CD4-positive, alpha-beta T cell (primary cell): ENCODE results near the gene CLIC4. TPM values are rescaled to one million over a fixed set of nuclear protein-coding genes. Genes with fewer than 3 reads are reported as not detected.

Source experiments
- ATAC-seq: fragments of 200-7000 bp; cut with Tn5 transposase; one replicate; pipeline ENCODE4 v1.10.0; 2022; ENCODE audit warnings: mild to moderate bottlenecking; ENCODE audit not compliant: poor library complexity
- CTCF ChIA-PET: fragments of 350-600 bp; sonication (Branson Sonifier 250); formaldehyde crosslinking; loops from one replicate; lab custom pipeline; 2021; ENCODE audit warnings: antibody characterized with exemption, inconsistent platforms; lab: Charles Lee
- POLR2A ChIA-PET: fragments of 350-600 bp; sonication (Branson Sonifier 250); formaldehyde crosslinking; loops from one replicate; lab custom pipeline; 2021; ENCODE audit warnings: antibody characterized with exemption, inconsistent platforms; lab: Charles Lee
- DNase-seq, 14 experiments: peaks; one replicate each; pipeline ENCODE4 v3.0.0-alpha.2; 2013 to 2020; ENCODE audit warnings: mixed read lengths in 2 of 14
- H3K27ac ChIP-seq, 2 donors: one replicate each; pipeline versions ENCODE4 v1.5.1 to v1.7.0; 2013; ENCODE audit warnings: low read length in 2 of 2, low read depth in 1 of 2, mild to moderate bottlenecking in 1 of 2
- H3K27me3 ChIP-seq, 2 experiments: 1 replicate in 1 of 2; 2 replicates in 1 of 2; pipeline versions ENCODE4 v1.6.1 to v1.7.0; 2013; ENCODE audit warnings: low read length in 2 of 2, control low read depth in 1 of 2, mild to moderate bottlenecking in 1 of 2, moderate library complexity in 1 of 2; ENCODE audit not compliant: insufficient read depth in 2 of 2, control insufficient read depth in 1 of 2
- H3K36me3 ChIP-seq: one replicate; pipeline ENCODE4 v1.6.1; 2013; ENCODE audit warnings: low read length, control low read depth; ENCODE audit not compliant: insufficient read depth
- H3K4me1 ChIP-seq: one replicate; pipeline ENCODE4 v1.6.1; 2013; ENCODE audit warnings: low read length, control low read depth; ENCODE audit not compliant: insufficient read depth
- H3K4me3 ChIP-seq: one replicate; pipeline ENCODE4 v1.5.1; 2013; ENCODE audit warnings: mild to moderate bottlenecking, low read length, moderate library complexity
- H3K9me3 ChIP-seq, 2 experiments: 1 replicate in 1 of 2; 2 replicates in 1 of 2; pipeline versions ENCODE4 v1.6.1 to v1.7.0; 2013; ENCODE audit warnings: low read length in 2 of 2, mild to moderate bottlenecking in 2 of 2, control low read depth in 1 of 2, moderate library complexity in 1 of 2; ENCODE audit not compliant: control insufficient read depth in 1 of 2, insufficient read depth in 1 of 2
- H3K27ac Mint-ChIP-seq: one replicate; pipeline ENCODE4 v1.8.0; 2020; ENCODE audit warnings: mixed read lengths
- H3K27me3 Mint-ChIP-seq: one replicate; pipeline ENCODE4 v1.8.0; 2021; ENCODE audit warnings: mixed read lengths
- H3K36me3 Mint-ChIP-seq: one replicate; pipeline ENCODE4 v1.8.0; 2021; ENCODE audit warnings: low read depth, mixed read lengths
- H3K4me1 Mint-ChIP-seq: one replicate; pipeline ENCODE4 v1.8.0; 2021; ENCODE audit warnings: low read depth, mixed read lengths
- H3K4me3 Mint-ChIP-seq: one replicate; pipeline ENCODE4 v1.8.0; 2020; ENCODE audit warnings: mild to moderate bottlenecking, mixed read lengths
- H3K9me3 Mint-ChIP-seq: one replicate; pipeline ENCODE4 v1.8.0; 2020; ENCODE audit warnings: mixed read lengths
- intact Hi-C, 2 experiments: fragments of 100-400 bp; cut with DNase I in 1 of 2; cut with micrococcal nuclease in 1 of 2; formaldehyde crosslinking; loops; one replicate each; pipeline versions ENCODE4 v1.15.1 to v1.9.0; 2023 to 2025; cut with DNase I, micrococcal nuclease
- total RNA-seq, 174 experiments: library from RNA in 2 of 174; stranded (reverse) in 2 of 174; gene quantifications; one replicate each; pipeline ENCODE4 v1.2.3 and lab custom pipeline; 2021 to 2026
- TF ChIP-seq, protein P1 (sequence below): fragments of 200-600 bp; IDR thresholded peaks from one replicate; pipeline ENCODE4 v1.8.0; 2022; ENCODE audit warnings: antibody characterized with exemption, mild to moderate bottlenecking

The CLIC4 gene
- total RNA-seq, 2 experiments from 2014 or later = 1.1 to 1.3 TPM

DNA sequence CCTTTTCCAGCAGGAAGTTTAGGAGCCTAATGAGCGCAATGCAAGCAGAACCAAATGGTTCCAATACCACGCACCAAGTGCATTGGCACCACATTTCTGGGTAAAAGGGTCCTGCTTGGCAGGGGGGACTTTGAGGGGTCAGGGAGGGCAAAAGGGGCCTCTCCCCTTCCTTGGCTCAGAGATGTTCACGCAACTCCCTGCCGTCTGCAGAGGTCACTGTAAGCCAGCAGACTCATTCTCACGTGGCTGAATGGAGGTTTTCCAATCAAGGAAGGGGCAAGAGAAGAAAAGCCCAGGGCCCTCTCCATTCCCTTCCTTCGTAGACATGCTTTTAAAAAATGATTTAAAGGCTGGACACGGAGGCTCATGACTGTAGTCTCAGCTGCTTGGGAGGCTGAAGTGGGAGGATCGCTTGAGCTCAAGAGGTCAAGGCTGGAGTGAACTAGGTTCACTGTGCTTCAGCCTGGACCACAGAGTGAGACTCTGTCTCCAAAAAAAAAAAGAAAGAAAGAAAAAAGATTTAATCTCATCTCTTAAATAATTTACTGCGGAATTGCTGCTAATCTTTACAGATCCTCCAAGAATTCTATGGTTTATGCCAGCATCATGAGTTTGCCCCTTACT lies 104.5 kb downstream of the CLIC4 start:
- peaks cover 9% of the 10 kb centered on the region for H3K4me1 Mint-ChIP-seq
- TF ChIP-seq, protein P1, sequence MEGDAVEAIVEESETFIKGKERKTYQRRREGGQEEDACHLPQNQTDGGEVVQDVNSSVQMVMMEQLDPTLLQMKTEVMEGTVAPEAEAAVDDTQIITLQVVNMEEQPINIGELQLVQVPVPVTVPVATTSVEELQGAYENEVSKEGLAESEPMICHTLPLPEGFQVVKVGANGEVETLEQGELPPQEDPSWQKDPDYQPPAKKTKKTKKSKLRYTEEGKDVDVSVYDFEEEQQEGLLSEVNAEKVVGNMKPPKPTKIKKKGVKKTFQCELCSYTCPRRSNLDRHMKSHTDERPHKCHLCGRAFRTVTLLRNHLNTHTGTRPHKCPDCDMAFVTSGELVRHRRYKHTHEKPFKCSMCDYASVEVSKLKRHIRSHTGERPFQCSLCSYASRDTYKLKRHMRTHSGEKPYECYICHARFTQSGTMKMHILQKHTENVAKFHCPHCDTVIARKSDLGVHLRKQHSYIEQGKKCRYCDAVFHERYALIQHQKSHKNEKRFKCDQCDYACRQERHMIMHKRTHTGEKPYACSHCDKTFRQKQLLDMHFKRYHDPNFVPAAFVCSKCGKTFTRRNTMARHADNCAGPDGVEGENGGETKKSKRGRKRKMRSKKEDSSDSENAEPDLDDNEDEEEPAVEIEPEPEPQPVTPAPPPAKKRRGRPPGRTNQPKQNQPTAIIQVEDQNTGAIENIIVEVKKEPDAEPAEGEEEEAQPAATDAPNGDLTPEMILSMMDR = peak; percentile 32
- CTCF ChIA-PET = interaction anchor here (1.5 to 4.4 kb wide), 3 partner anchors 9 to 187 kb away, joined by 3 to 26 read pairs (median 4); no protein-coding TSS in a partner anchor

DNA sequence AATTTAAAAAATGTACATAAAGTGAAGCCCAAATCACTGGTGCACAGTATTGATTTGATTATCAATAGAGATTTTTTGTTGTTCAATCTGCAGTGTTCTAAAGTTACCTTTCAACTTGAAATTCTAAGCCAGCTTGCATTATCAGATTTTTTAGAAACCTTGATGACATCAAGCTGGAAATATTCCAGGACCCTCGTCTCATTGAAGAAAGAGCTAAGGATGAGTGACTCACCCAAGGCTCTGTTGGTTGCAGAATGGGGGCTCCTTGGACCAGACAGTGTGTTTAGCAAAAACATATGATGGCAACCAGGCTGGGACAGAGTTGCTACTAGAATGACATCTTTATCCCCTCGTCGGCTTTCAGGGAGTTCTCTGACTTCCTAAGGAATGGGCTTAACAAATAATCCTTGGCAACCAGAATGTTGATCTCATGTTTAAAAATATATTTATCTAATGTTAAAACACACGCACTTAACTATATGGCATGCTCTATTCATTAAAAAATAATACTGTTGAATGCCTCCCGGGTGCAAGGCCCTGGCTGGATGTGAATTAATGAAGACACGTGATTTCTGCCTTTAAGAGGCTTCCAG lies 105.2 kb downstream of the CLIC4 start:
- peaks cover 9% of the 10 kb centered on the region for H3K4me1 Mint-ChIP-seq
- no peaks in the 10 kb centered on the region for H3K36me3 Mint-ChIP-seq
- H3K4me3 ChIP-seq = no peak overlapping the region
- no peaks in the 10 kb centered on the region for H3K36me3 ChIP-seq
- no peak for ATAC-seq
- H3K27ac Mint-ChIP-seq = no peak overlapping the region
- no peak for DNase-seq
- ChIA-PET CTCF (interaction anchor here (0.6 to 4.4 kb wide), 2 partner anchors 87 to 187 kb away, joined by 3 to 26 read pairs; no protein-coding TSS in a partner anchor), POLR2A (interaction anchor here (2.9 kb wide), 1 partner anchor 187 kb away, joined by 17 read pairs; no protein-coding TSS in a partner anchor)
- no peak overlapping the region for H3K27ac ChIP-seq
- intact Hi-C loops = loop anchor here in 1 of 2 experiments (5.0 kb wide), 1 partner anchor 47 kb away; no protein-coding TSS in a partner anchor
- H3K4me3 Mint-ChIP-seq = no peak overlapping the region
- peaks cover 26% of the 10 kb centered on the region for H3K4me1 ChIP-seq
- no peaks in the 10 kb centered on the region for H3K27me3 Mint-ChIP-seq
- TF ChIP-seq, protein P1 = no peak
- no peaks in the 10 kb centered on the region for H3K27me3 ChIP-seq
- H3K9me3 ChIP-seq = no peaks in the 10 kb centered on the region
- no peaks in the 10 kb centered on the region for H3K9me3 Mint-ChIP-seq

More for the DNA sequence above, 104.5 kb downstream of the CLIC4 start:
- H3K36me3 ChIP-seq = no peaks in the 10 kb centered on the region
- no peak overlapping the region for H3K27ac Mint-ChIP-seq
- H3K27ac ChIP-seq = no peak overlapping the region
- ATAC-seq (no peak), DNase-seq (peak in 6 of 14 experiments; percentile 10 to 59 (median 44))
- no peaks in the 10 kb centered on the region for H3K9me3 ChIP-seq
- no peaks in the 10 kb centered on the region for H3K27me3 Mint-ChIP-seq
- no peaks in the 10 kb centered on the region for H3K9me3 Mint-ChIP-seq
- no peaks in the 10 kb centered on the region for H3K36me3 Mint-ChIP-seq
- no peak overlapping the region for H3K4me3 ChIP-seq
- peaks cover 25% of the 10 kb centered on the region for H3K4me1 ChIP-seq
- H3K4me3 Mint-ChIP-seq = peak overlapping the region; percentile 77
- intact Hi-C loops = loop anchor here in 1 of 2 experiments (1.0 to 5.0 kb wide), 3 partner anchors 48 to 356 kb away; no protein-coding TSS in a partner anchor
- POLR2A ChIA-PET = interaction anchor here (0.6 to 2.9 kb wide), 5 partner anchors 28 to 251 kb away, joined by 3 to 17 read pairs (median 4); partner anchors contain the start of gene RUNX3
- no peaks in the 10 kb centered on the region for H3K27me3 ChIP-seq

DNA sequence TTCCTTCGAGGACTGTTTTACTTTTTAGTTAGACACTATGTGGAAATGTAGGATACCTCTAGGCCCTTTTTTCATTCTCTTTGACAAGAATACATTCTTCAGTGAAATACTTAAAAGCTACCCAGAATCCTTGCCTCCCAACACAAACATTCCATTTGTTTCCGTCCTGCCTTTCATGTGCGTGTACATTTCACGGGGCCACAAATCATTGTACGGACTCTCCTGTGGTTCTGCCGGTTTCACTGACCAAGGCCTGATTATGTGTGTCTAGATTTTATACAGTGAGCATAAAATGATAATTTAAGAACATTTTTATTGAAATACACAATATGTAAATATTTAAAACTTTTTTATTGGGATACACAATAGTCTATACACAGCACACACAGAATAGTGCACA lies 108.4 kb downstream of the CLIC4 start:
- Mint-ChIP-seq H3K9me3 (no peaks in the 10 kb centered on the region), H3K36me3 (no peaks in the 10 kb centered on the region), H3K27me3 (no peaks in the 10 kb centered on the region), H3K27ac (no peak overlapping the region), H3K4me3 (no peak overlapping the region), H3K4me1 (peaks cover 4% of the 10 kb centered on the region)
- ChIA-PET POLR2A (no interaction called here), CTCF (interaction anchor here (1.5 kb wide), 1 partner anchor 165 kb away, joined by 3 read pairs; no protein-coding TSS in a partner anchor)
- no peak for DNase-seq
- TF ChIP-seq, protein P1 = no peak
- Histone ChIP-seq H3K27ac (no peak overlapping the region), H3K9me3 (no peaks in the 10 kb centered on the region), H3K4me1 (peaks cover 19% of the 10 kb centered on the region), H3K4me3 (no peak overlapping the region), H3K36me3 (no peaks in the 10 kb centered on the region), H3K27me3 (no peaks in the 10 kb centered on the region)
- no peak for ATAC-seq
- intact Hi-C loops = loop anchor here in 1 of 2 experiments (5.0 kb wide), 1 partner anchor 44 kb away; no protein-coding TSS in a partner anchor
